ENCODE results near the gene CADPS2.

The CADPS2 gene

DNA sequence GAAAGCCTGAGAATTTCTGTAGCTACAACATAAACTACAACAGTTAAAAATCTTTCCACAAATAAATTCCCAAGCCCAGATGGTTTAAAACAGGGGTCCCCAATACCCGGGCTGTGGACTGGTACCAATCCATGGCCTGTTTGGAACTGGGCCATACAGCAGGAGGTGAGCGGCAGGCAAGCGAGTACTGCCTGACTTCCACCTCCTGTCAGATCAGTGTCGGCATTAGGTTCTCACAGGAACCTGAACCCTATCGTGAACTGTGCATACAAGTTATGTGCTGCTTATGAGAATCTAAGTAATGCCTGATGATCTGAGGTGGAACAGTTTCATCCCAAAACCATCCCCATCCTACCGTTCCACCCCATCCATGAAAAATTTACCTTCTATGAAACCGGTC lies 421.0 kb downstream of the CADPS2 start:
- H3K9me2 ChIP-seq (replicated peaks; ENCODE audit: low read depth, low read length): no peaks in the 10 kb centered on the region
- no peak for TF ChIP-seq EZH2phosphoT487 (IDR thresholded peaks at IDR 0.05; ENCODE audit: borderline replicate concordance)
- TF ChIP-seq, protein P1, sequence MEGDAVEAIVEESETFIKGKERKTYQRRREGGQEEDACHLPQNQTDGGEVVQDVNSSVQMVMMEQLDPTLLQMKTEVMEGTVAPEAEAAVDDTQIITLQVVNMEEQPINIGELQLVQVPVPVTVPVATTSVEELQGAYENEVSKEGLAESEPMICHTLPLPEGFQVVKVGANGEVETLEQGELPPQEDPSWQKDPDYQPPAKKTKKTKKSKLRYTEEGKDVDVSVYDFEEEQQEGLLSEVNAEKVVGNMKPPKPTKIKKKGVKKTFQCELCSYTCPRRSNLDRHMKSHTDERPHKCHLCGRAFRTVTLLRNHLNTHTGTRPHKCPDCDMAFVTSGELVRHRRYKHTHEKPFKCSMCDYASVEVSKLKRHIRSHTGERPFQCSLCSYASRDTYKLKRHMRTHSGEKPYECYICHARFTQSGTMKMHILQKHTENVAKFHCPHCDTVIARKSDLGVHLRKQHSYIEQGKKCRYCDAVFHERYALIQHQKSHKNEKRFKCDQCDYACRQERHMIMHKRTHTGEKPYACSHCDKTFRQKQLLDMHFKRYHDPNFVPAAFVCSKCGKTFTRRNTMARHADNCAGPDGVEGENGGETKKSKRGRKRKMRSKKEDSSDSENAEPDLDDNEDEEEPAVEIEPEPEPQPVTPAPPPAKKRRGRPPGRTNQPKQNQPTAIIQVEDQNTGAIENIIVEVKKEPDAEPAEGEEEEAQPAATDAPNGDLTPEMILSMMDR (conservative IDR thresholded peaks at IDR 0.05; ENCODE audit: low read length): no peak

DNA sequence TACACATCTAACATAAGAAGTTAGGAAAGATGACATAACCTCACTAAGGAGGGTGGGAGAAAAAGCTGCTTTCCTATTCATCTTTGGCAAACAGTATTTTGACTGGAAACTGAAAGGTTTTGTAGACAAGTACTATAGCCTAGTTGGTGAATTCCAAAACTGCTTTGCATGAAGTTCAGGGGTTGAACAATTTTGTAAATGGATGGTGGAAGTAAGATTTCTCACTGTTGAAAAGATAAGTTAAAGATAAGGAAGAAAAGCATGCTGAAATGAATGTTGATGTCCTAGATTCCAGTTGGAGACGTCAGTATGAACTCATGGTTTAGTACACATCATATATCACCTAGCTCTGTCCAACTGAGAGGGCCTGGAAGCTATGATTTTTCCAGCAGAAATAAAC lies 422.6 kb downstream of the CADPS2 start:
- no peak overlapping the region for H2AFZ ChIP-seq (ENCODE audit: low read length)
- no peaks in the 10 kb centered on the region for H3K79me2 ChIP-seq (ENCODE audit: insufficient read depth, low read length)
- H3F3A ChIP-seq (ENCODE audit: low read depth): no peaks in the 10 kb centered on the region
- no peak overlapping the region for H3K4me2 ChIP-seq (ENCODE audit: low read depth, low read length, poor library complexity, severe bottlenecking)
- H3K4me1 ChIP-seq (ENCODE audit: insufficient read depth, low read length, poor library complexity, severe bottlenecking): no peaks in the 10 kb centered on the region
- no peak overlapping the region for H3K9ac ChIP-seq (ENCODE audit: low read depth, low read length, poor library complexity, severe bottlenecking)
- H3K36me3 ChIP-seq (ENCODE audit: insufficient read depth, low read length): no peaks in the 10 kb centered on the region
- no peaks in the 10 kb centered on the region for H4K20me1 ChIP-seq (ENCODE audit: insufficient read depth, low read length, poor library complexity, severe bottlenecking)
- no peaks in the 10 kb centered on the region for H3K9me3 ChIP-seq (ENCODE audit: insufficient read depth, low read depth, low read length)
- TF ChIP-seq, protein P1 (conservative IDR thresholded peaks at IDR 0.05; ENCODE audit: low read length): no peak
- no peak for TF ChIP-seq EZH2phosphoT487 (IDR thresholded peaks at IDR 0.05; ENCODE audit: borderline replicate concordance)
- H3K4me3 ChIP-seq (ENCODE audit: low read length, poor library complexity, severe bottlenecking): no peak overlapping the region
- no peaks in the 10 kb centered on the region for H3K9me2 ChIP-seq (replicated peaks; ENCODE audit: low read depth, low read length)
- no peaks in the 10 kb centered on the region for H3K27me3 ChIP-seq (ENCODE audit: insufficient read depth, low read length, poor library complexity, severe bottlenecking)

More for the DNA sequence above, 421.0 kb downstream of the CADPS2 start:
- Histone ChIP-seq H3F3A (ENCODE audit: low read depth) (no peaks in the 10 kb centered on the region), H2AFZ (ENCODE audit: low read length) (no peak overlapping the region), H3K9me3 (ENCODE audit: insufficient read depth, low read depth, low read length) (no peaks in the 10 kb centered on the region), H3K27me3 (ENCODE audit: insufficient read depth, low read length, poor library complexity, severe bottlenecking) (no peaks in the 10 kb centered on the region), H3K79me2 (ENCODE audit: insufficient read depth, low read length) (no peaks in the 10 kb centered on the region), H3K4me2 (ENCODE audit: low read depth, low read length, poor library complexity, severe bottlenecking) (no peak overlapping the region), H3K4me1 (ENCODE audit: insufficient read depth, low read length, poor library complexity, severe bottlenecking) (no peaks in the 10 kb centered on the region), H4K20me1 (ENCODE audit: insufficient read depth, low read length, poor library complexity, severe bottlenecking) (no peaks in the 10 kb centered on the region), H3K4me3 (ENCODE audit: low read length, poor library complexity, severe bottlenecking) (no peak overlapping the region), H3K9ac (ENCODE audit: low read depth, low read length, poor library complexity, severe bottlenecking) (no peak overlapping the region), H3K36me3 (ENCODE audit: insufficient read depth, low read length) (no peaks in the 10 kb centered on the region)

DNA sequence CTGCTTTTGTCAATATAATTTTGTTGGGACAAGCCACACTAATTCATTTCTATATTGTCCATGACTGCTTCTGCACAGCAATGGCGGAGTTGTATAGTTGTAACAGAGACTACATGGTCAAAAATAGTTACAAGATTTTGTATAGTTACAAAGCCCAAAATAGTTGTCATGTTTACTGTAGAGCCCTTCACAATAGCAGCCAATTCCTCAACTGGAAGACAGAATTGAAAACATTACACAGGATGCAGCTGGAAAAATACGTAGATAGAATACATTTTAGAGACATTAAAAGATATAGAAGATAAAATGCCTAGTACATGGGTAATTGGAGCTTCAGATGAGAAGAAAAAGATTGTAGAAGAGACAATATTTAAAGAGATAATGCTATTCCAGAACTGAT lies 425.3 kb downstream of the CADPS2 start:
- no peaks in the 10 kb centered on the region for H4K20me1 ChIP-seq (ENCODE audit: insufficient read depth, low read length, poor library complexity, severe bottlenecking)
- H2AFZ ChIP-seq (ENCODE audit: low read length): no peak overlapping the region
- no peaks in the 10 kb centered on the region for H3K79me2 ChIP-seq (ENCODE audit: insufficient read depth, low read length)
- H3K36me3 ChIP-seq (ENCODE audit: insufficient read depth, low read length): no peaks in the 10 kb centered on the region
- H3K4me2 ChIP-seq (ENCODE audit: low read depth, low read length, poor library complexity, severe bottlenecking): no peak overlapping the region
- no peaks in the 10 kb centered on the region for H3K9me3 ChIP-seq (ENCODE audit: insufficient read depth, low read depth, low read length)
- H3K4me3 ChIP-seq (ENCODE audit: low read length, poor library complexity, severe bottlenecking): no peak overlapping the region
- TF ChIP-seq, protein P1 (conservative IDR thresholded peaks at IDR 0.05; ENCODE audit: low read length): no peak
- no peak for TF ChIP-seq EZH2phosphoT487 (IDR thresholded peaks at IDR 0.05; ENCODE audit: borderline replicate concordance)
- H3F3A ChIP-seq (ENCODE audit: low read depth): no peaks in the 10 kb centered on the region
- no peaks in the 10 kb centered on the region for H3K4me1 ChIP-seq (ENCODE audit: insufficient read depth, low read length, poor library complexity, severe bottlenecking)
- H3K9ac ChIP-seq (ENCODE audit: low read depth, low read length, poor library complexity, severe bottlenecking): no peak overlapping the region
- no peaks in the 10 kb centered on the region for H3K9me2 ChIP-seq (replicated peaks; ENCODE audit: low read depth, low read length)
- no peaks in the 10 kb centered on the region for H3K27me3 ChIP-seq (ENCODE audit: insufficient read depth, low read length, poor library complexity, severe bottlenecking)

Data from Loucy (cell line).